GM21619 (cell line): ENCODE measurements around the gene SMCHD1.
"Not testable (repeated sequence)": the region's sequence is repeated elsewhere in the genome, so short reads cannot be mapped to it uniquely, and the experiment has no call there.

Experiments used
- ATAC-seq: cut with Tn5 transposase; IDR thresholded peaks from one replicate; pipeline ENCODE4 v1.9.1; 2021; ENCODE audit not compliant: unreplicated experiment

The SMCHD1 gene

DNA sequence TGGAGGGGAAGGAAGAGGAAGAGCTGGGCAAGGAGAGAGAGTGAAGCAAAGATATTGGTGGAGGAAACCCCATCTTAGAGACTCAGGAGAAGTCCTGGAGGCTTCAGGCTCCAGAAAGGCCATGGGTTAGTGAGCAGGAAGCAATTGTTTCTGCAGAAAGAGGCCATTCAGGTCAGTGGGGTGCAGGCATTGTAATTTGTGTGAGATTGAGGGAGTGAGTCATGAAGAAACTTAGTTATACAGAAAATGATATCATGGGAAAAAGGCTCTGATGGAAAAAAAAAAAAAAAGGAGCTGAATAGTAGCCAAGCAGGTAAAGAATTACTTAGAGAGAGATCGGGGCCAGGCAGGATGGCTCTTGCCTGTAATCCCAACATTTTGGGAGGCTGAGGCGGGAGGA lies 195.3 kb downstream of the SMCHD1 start:
- ATAC-seq = no peak

DNA sequence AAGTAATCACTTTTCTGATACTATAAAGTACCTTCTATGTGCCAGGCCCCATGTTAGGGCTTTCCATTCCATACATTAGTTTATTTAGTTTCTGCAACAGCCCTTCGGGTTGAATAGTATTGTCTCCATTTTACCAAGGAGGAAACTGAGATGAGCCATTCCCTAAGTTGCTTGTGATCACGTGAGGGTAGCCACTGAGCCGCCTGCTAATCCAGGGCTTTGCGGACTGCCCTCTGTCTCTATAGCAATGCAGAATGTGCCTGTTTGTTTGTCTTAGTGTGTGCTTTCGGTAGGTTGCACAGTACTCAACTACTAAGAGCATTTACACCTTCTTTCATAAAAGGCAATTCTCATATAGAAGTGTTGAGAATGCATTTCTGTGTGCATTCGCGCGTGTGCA lies 196.2 kb downstream of the SMCHD1 start:
- no peak for ATAC-seq

DNA sequence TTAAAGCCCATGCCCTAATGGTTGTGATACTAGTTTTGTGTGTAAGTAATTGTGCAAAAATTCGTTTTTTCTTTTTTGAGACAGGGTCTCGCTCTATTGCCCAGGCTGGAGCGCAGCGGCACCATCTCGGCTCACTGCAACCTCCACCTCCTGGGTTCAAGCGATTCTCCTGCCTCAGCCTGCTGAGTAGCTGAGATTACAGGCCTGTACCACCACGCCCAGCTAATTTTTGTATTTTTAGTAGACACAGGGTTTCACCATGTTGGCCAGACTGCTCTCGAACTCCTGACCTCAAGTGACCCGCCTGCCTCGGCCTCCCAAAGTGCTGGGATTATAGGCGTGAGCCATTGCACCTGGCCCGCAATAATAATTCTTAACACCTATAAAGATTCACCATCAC lies 196.9 kb downstream of the SMCHD1 start:
- not testable (repeated sequence) for ATAC-seq

DNA sequence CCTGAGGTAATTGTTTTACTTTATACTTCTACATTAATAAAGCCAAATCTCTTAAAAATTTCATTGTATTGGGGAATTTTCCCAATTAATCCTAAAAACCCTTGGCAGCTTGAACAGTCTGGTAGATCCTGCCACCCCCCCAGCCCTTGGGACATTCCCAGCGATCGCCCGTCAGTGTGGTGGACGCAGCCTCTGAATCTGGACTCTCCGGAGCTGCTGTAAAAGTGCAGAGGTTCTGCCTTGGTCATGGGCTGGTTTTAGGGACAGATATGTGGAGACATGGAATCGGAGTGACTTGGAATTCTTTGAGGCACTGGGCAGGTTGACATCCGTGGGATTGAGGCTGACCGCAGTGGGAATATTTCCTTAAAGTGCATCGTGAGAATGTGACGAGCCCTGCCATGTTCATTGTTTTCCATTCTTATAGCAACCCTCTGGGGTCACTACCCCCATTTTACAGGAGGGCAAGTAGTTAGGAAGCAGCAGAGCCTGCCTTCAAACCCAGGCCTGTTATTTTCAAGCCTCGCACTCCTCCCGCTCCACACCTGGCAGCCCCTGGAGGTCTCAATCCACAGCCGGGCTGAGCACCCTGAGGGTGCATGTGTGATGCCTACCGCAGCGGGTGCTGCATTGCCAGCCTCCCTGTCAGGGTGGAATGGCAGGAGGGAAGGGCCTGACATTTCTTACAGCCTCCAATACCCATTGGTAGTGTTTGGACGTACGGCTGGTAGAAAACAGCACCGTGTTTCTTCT lies 197.8 kb downstream of the SMCHD1 start:
- ATAC-seq = no peak

DNA sequence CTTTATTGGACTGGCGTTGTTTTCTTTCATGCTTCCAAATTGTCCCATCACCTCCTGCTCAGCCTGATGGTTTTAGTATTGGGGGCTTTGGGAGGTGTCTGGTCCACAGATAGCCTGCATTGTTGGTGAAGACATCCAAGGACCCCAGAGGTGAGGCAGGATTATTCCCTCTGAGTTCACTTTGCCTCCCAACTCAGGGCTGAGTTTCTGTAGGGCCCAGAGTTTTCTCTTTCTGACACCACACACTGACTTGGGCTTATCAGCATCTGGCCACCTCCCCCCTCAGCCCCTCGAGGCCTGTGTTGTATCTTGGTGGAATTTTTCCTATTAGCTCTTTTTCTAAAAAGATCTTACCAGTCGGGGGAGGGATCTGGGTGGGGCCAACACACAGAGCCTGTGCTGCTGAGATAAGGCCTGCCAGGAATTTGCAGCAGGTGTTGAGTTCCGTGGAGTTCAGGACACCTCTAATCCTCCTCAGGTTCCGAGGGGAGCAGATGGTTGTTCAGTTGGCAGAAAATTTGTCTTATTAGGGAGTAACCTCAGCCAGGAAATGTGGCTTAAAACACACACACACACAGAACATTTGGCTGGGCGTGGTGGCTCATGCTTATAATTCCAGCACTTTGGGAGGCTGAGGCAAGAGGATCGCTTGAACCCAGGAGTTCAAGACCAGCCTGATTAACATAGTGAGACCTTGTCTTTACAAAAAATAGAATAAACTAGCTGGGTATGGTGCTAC lies 198.6 kb downstream of the SMCHD1 start:
- no peak for ATAC-seq
